Endothelial cell (in vitro differentiated cells): Measurements from ENCODE around the gene LZTR1. TPM values are rescaled to one million over a fixed set of nuclear protein-coding genes. Genes with fewer than 3 reads are reported as not detected.

ENCODE experiments used
- DNase-seq: peaks from one replicate; pipeline ENCODE4 v3.0.0; 2021; ENCODE audit warnings: low spot score
- H3K27ac Mint-ChIP-seq: one replicate; pipeline ENCODE4 v1.8.0; 2021; ENCODE audit warnings: mixed read lengths, inconsistent platforms; ENCODE audit not compliant: unreplicated experiment
- H3K27me3 Mint-ChIP-seq: one replicate; pipeline ENCODE4 v1.8.0; 2021; ENCODE audit warnings: mild to moderate bottlenecking, moderate library complexity, mixed read lengths, inconsistent platforms; ENCODE audit not compliant: unreplicated experiment
- H3K36me3 Mint-ChIP-seq: one replicate; pipeline ENCODE4 v1.8.0; 2021; ENCODE audit warnings: mild to moderate bottlenecking, low read depth, mixed read lengths, inconsistent platforms; ENCODE audit not compliant: unreplicated experiment
- H3K4me1 Mint-ChIP-seq: one replicate; pipeline ENCODE4 v1.8.0; 2021; ENCODE audit warnings: mild to moderate bottlenecking, mixed read lengths, inconsistent platforms; ENCODE audit not compliant: unreplicated experiment
- H3K4me3 Mint-ChIP-seq: one replicate; pipeline ENCODE4 v1.8.0; 2021; ENCODE audit warnings: mild to moderate bottlenecking, mixed read lengths, inconsistent platforms; ENCODE audit not compliant: unreplicated experiment
- H3K9me3 Mint-ChIP-seq: one replicate; pipeline ENCODE4 v1.8.0; 2021; ENCODE audit warnings: mixed read lengths, inconsistent platforms; ENCODE audit not compliant: unreplicated experiment
- total RNA-seq: library from RNA; stranded (reverse); fragmentation: NEBNext Ultra II Directional; extraction: Animal tissue kit (Norgen Biotek cat#: 25700); gene quantifications from one replicate; pipeline ENCODE4 v1.2.1, GENCODE V29; 2021; ENCODE audit not compliant: unreplicated experiment
- TF ChIP-seq, protein P1 (sequence below): fragments of 200-600 bp; sonication (generic); IDR thresholded peaks from one replicate; pipeline ENCODE4 v1.5.0; 2021; ENCODE audit warnings: antibody characterized with exemption; ENCODE audit not compliant: unreplicated experiment

LZTR1 gene
- total RNA-seq, 1 donor from 2014 or later, result 113 TPM

DNA sequence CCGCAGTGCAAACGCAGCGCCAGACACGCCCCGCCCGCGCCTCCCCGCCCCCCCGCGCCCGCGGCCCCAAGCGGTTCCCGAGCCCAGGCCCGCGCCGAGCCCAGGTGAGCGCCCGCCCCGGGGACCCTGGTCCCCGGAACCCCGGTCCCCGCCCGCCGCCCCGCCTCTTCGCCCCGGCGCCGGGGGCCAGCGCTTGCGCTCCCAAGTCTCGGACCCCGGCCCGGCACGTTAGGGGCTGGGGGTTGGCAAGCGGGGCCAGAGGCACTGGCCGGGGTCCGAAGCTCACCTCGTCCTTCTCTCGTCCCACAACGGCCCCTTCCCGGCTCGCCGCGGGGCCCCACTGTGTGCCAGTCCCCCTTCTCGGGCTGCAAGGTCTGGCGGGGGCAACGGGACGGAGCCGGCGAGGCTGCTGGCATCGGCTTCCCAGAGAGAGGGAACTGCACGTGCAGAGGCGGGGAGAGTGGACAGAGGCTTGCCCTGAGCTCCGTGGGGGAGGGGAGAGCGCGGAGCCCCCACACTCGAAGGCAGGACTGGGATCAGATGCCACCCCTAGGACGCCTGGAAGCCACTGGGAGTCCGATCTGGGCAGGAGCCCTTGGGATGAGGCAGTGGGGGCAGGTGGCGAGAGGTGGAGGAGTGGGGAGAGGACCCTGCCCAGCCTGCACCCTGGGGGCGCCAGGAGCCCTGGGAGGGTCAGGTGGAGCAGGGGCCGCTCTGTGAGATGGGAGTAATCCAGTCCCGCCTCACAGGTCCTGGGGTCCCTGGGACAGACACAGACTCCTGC is 16.8 kb upstream of the LZTR1 start:
- Mint-ChIP-seq H3K4me1 (peaks cover 5% of the 10 kb centered on the region), H3K9me3 (no peaks in the 10 kb centered on the region), H3K36me3 (no peaks in the 10 kb centered on the region), H3K27me3 (peaks cover 21% of the 10 kb centered on the region), H3K4me3 (no peak overlapping the region), H3K27ac (no peak overlapping the region)
- DNase-seq, result no peak
- TF ChIP-seq, protein P1, sequence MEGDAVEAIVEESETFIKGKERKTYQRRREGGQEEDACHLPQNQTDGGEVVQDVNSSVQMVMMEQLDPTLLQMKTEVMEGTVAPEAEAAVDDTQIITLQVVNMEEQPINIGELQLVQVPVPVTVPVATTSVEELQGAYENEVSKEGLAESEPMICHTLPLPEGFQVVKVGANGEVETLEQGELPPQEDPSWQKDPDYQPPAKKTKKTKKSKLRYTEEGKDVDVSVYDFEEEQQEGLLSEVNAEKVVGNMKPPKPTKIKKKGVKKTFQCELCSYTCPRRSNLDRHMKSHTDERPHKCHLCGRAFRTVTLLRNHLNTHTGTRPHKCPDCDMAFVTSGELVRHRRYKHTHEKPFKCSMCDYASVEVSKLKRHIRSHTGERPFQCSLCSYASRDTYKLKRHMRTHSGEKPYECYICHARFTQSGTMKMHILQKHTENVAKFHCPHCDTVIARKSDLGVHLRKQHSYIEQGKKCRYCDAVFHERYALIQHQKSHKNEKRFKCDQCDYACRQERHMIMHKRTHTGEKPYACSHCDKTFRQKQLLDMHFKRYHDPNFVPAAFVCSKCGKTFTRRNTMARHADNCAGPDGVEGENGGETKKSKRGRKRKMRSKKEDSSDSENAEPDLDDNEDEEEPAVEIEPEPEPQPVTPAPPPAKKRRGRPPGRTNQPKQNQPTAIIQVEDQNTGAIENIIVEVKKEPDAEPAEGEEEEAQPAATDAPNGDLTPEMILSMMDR, result no peak

DNA sequence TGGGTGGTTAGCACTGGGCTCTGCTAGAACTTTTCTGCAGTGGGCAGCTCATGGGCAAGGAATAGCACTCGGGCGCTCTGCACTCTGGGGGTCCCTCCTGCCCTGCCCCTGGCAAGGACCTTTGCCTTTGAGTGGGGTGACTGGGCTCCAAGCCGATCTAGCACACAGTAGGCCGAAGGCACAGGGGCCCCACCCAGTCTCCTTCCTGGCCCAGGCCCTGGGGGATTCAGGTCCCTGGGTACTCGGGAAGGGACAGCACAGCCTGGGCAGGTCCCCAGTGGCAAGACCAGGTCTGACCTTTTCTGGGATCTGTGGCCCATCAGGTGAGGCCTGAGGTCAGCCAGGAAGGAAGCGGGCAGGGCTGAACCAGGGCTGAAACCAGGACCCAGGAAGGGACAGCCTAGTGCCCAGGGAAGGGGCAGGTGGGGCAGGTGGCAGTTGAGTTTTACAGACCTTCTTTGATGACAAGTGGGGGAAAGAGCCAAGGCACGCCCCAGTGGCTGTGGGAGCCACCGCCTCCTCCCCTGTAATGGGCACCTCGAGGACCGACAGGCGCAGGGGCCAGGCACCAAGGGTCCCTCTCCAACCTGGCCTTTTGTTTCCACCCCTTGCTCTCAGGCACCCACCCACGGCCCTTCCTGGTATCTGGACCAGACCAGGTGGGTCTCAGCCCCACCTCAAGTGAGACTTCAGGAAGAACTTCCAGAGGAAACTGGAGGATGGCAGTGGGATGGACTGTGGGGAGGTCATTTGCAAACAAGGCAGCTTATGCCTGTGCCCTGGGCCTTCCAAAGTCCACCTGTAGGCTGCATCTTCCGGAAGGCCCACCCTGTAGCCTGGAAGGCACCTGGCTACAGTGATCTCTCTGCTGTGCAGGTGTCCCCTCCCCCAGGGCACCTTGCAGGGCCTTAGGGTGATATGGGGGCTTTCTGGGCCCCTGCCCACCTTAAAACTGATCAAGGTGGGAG is 15.9 kb upstream of the LZTR1 start:
- DNase-seq, result no peak
- H3K4me1 Mint-ChIP-seq, result peaks cover 5% of the 10 kb centered on the region
- no peak overlapping the region for H3K4me3 Mint-ChIP-seq
- TF ChIP-seq, protein P1, result no peak
- no peak overlapping the region for H3K27ac Mint-ChIP-seq
- no peaks in the 10 kb centered on the region for H3K9me3 Mint-ChIP-seq
- no peaks in the 10 kb centered on the region for H3K36me3 Mint-ChIP-seq
- peaks cover 21% of the 10 kb centered on the region for H3K27me3 Mint-ChIP-seq

DNA sequence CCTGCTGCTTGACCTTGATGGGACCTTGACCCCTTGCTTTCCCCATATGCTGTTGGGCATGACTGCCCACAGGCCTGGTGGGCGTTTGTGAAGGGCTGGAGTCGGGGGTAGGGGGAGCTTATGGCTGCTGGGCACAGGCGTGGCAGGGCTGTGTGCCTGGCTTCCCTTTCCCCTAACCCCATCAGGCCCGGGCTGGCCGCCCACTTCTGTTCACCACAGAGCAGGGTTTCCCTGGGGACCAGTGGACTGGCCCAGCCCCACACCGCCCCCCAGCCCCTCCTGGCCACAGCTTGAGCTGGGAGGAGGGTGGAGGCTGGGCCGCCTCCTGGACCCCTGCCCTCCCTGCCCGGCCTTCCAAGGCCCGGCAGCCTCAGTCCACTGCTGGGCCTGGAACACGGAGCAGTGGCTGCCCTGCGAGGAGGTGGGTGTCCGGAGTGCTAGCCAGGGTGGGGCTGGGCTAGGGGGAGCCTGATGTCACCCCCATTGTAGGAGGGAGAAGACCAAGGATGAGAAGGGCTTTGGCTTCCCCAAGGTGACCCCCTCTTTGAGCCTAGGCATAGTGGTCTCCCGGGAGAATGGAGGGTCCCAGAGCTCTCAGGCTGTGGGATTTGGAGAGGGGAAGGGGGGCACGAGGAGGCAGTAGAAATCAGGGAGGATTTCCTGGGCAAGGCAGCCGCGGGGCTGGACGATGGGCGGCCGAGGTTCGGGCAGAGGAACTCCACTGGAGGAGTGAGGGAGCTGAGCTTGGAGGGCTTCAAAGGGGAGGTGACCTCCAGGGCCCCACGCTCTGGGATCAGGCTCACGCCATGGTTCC is 15.0 kb upstream of the LZTR1 start, which contains the start of gene AIFM3:
AIFM3 (plus strand) TSS at position 373 of the 814 bp plus-strand sequence. CDS start 690 bp downstream, outside the sequence.
- Mint-ChIP-seq H3K36me3 (no peaks in the 10 kb centered on the region), H3K4me3 (no peak within 1 kb of the TSS), H3K4me1 (peaks cover 5% of the 10 kb centered on the region), H3K27me3 (peaks cover 21% of the 10 kb centered on the region), H3K9me3 (no peaks in the 10 kb centered on the region), H3K27ac (no peak within 1 kb of the TSS)
- DNase-seq, result no peak
- TF ChIP-seq, protein P1, result no peak

DNA sequence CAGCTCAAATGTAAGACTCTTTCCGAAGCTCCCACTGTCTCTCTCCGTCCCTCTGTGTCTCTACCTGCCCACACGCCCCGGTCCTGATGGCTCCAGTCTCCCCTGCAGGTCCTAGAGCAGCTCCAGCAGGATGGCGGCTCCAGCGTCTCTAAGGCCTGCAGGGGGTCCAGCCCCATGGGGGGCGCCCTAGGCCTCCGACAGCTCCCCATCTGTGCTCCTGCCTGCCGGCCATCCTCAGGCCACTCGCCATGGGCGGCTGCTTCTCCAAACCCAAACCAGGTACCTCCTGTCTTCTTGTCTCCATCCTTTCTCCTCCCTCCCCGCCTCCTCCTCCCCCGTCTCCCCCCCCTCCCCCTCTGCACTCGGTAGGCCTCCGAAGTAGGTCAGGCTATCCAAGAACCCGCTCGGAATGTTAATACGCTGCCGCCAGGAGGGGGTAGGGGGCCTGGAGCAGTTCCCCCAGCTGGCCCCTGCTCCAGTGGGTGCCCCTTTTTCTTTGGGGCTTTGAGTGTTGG is 14.3 kb upstream of the LZTR1 start:
- Mint-ChIP-seq H3K9me3 (no peaks in the 10 kb centered on the region), H3K27ac (no peak overlapping the region), H3K36me3 (no peaks in the 10 kb centered on the region), H3K4me3 (no peak overlapping the region), H3K4me1 (peaks cover 5% of the 10 kb centered on the region), H3K27me3 (peaks cover 21% of the 10 kb centered on the region)
- TF ChIP-seq, protein P1, result no peak
- no peak for DNase-seq
